Adrenal gland (tissue), 5 donors: Measurements from ENCODE around the gene PROK2.

Experiments used
- CTCF ChIP-seq, 6 experiments: fragments of 450-650 bp in 4 of 6; fragments of 200-600 bp in 2 of 6; sonication (generic) in 1 of 6; IDR thresholded peaks; 1 replicate in 5 of 6; 2 replicates in 1 of 6; pipeline versions ENCODE4 v1.5.1 to v1.8.0; 2016 to 2021; ENCODE audit warnings: antibody characterized with exemption in 6 of 6, mild to moderate bottlenecking in 2 of 6, moderate library complexity in 1 of 6
- POLR2A ChIP-seq, 2 donors: fragments of 450-650 bp; IDR thresholded peaks; one replicate each; pipeline ENCODE4 v1.6.1; 2017; ENCODE audit warnings: antibody characterized with exemption in 2 of 2, mild to moderate bottlenecking in 2 of 2, moderate library complexity in 1 of 2
- donor health status: DM: no; HTN: no; CAD: no.

- TF ChIP-seq CTCF (IDR thresholded peaks at IDR 0.05), result no peak
- no peak for TF ChIP-seq POLR2A (IDR thresholded peaks at IDR 0.05)
These were observed 46.7 kb upstream of the PROK2 start for GRCh38 chr3:71831599-71831998.
